HG02884 (cell line): ENCODE results near the gene MBOAT1.
"Not testable (repeated sequence)": the region's sequence is repeated elsewhere in the genome, so short reads cannot be mapped to it uniquely, and the experiment has no call there.

Experiments
- ATAC-seq: cut with Tn5 transposase; IDR thresholded peaks from one replicate; pipeline ENCODE4 v1.9.1; 2021; ENCODE audit warnings: mild to moderate bottlenecking, moderate library complexity; ENCODE audit not compliant: unreplicated experiment

Gene MBOAT1

GRCh38 chr6:20173833-20174792 lies 38.2 kb downstream of the MBOAT1 start:
- peak; percentile 70 for ATAC-seq

DNA sequence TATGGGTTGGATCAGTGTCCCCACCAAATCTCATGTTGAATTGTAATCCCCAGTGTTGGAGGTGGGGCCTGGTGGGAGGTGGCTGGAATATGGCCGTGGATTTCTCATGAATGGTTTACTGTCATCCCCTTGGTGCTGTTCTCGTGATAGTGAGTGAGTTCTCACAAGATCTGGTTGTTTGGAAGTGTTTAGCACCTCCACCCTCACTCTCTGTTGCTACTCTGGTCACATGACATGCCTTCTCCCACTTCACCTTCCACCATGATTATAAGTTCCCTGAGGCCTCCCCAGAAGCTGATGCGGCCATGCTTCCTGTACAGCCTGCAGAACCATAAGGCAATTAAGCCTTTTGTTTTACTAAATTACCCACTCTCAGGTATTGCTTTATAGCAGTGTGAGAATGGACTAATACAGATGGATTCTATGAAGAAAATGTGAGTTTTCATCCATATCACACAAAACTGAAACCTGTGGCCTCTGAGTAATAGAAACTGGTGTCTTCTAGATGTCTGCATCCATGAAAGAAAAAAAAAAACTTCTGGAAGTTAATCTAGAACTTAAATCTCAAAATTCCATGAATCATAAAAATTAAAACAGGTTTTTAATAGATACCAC lies 39.3 kb downstream of the MBOAT1 start:
- no peak for ATAC-seq

- no peak for ATAC-seq
Observed at GRCh38 chr6:20170455-20171148, 41.7 kb downstream of the MBOAT1 start.

DNA sequence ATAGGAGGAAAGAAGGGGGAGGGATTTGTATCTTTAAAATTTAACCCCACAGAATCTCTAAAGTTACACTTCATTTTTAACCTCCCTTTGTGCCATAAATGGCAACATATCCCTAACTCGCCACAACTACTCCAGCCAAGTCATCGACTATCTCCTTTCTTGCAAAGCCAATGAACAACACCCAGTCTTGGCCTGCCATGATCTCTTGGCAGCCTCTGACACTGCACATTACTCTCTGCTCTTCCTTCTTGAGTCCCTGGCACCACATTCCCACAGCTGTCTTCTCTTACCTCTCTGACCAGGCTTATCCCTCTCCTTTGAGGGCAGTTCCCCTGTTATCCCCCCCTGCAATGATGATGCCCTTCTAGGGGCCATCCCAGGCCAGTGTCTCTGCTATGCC lies 42.5 kb downstream of the MBOAT1 start:
- ATAC-seq: no peak

DNA sequence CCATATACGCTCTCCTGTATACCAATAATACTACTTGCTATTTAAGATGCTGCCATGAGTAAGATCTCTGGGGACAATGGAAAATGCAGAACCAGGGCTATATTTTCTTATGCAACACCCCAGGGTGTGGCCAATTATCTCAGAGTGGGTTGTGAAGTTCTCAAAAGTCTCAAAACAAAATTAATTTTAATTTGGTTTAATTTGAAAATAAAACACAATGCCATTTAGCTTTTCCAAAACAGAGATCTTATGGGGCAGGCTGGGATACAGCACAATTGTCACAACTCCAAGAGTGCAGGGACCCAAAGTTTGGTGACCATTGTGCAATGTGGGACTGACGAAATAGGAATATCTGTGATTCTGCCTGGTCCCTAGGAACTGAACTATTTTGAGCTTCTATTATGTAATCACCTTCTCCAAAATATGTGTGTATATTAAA lies 43.1 kb downstream of the MBOAT1 start:
- ATAC-seq: no peak

GRCh38 chr6:20168690-20169089 lies 43.6 kb downstream of the MBOAT1 start:
- ATAC-seq: no peak

DNA sequence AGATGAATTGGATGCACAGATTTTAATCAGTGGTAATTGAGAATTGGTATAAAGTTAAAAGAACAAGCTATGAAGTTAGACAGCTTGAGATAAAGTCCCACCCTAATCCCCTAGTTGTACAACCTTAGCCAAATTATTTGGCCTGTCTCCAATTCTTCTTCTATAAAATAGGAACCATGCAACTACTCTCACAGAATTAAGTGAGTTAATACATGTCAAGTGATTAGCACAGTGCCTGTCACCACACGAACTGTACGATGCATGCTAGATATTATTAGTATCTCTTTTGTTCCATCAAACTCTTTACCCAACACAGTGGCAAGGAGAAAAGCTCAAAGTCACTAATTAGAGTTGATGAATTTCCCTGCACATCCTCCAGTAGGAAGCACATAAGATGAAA lies 44.7 kb downstream of the MBOAT1 start:
- no peak for ATAC-seq

GRCh38 chr6:20166210-20166609 lies 46.1 kb downstream of the MBOAT1 start:
- no peak for ATAC-seq

DNA sequence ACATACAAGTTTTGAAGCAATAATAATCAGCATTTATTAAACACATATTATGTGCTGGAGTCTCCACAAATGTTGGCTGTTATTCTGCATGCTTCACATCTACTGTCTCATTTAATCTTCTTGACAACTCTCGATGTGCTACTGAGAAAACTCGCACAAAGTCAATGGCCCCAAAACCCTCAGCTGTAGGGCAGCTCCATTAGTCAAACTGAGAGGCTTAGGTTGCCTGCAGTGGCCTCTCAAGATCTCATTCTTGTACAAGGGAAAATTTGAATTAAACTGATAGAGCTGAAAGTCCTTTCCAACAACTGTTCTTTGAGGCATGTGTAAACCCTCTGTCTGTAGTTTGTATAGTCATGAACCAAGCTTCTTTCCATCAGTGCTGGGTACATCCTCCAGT lies 49.8 kb downstream of the MBOAT1 start:
- ATAC-seq: no peak

DNA sequence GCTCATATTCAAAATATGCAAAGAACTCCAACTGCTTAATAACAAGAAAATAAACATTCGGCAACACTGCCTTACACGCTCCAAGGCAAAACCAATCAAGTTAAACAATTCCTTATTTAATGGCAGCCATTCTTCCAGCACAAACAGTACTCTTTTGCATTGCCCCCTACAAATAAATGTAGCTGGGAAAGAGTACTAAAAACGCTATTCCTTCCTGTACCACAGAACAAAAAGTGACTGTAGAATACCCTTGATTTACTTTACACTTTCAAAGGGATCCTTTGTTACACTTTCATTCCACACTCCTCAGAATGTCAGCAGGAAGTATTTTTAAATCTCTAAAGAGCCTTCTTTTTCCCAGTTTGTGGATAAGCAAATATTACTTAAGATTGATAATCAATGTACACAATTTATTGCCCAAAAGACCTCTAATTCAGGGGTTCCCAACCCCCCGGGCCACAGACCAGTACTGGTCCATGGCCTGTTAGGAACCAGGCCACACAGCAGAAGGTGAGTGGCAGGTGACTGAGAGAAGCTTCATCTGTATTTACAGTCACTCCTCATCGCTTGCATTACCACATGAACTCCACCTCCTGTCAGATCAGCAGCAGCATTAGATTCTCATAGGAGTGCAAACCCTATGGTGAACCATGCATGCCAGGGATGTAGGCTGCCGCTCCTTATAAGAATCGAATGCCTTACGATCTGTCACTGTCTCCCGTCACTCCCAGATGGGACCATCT lies 51.6 kb downstream of the MBOAT1 start:
- ATAC-seq: no peak

DNA sequence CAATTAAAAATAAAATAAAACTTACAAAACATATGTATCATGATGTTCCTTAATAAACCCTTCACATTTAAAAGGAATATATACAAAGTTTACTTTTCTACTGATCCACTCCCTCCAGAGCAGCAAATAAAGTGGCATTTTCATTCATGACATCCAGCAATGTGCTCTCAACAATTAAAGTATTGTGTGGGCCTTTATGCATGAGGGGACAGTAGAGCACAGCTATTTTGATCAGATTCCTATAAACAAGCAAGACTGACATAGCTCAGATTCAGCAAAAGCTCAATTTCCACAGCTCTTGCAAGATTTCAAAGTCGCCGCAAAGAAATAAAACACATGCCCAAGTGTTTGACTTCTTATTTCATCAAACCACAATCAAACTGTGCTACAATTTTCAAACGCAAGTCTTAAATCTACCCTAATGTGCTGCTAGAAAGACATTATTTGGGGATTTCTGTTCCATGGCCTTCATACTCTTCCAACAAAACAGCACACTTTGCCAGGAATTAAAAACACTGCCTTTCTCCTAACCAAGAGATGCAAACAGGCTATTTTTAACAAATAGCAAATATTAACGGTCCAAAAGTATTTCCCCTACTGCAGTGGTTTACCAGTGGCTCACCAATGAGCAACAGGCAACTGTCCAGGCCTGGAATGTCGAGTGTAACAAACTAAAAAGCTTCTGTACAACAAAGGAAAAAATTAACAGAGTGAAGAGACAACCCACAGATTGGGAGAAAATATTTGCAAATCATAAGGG lies 52.3 kb downstream of the MBOAT1 start:
- ATAC-seq: no peak

GRCh38 chr6:20159098-20159497 lies 53.2 kb downstream of the MBOAT1 start:
- no peak for ATAC-seq

- no peak for ATAC-seq
Observed at GRCh38 chr6:20158676-20159075, 53.6 kb downstream of the MBOAT1 start.

GRCh38 chr6:20156824-20157223 lies 55.4 kb downstream of the MBOAT1 start:
- no peak for ATAC-seq

- no peak for ATAC-seq
Observed at GRCh38 chr6:20154753-20155152, 57.5 kb downstream of the MBOAT1 start.

DNA sequence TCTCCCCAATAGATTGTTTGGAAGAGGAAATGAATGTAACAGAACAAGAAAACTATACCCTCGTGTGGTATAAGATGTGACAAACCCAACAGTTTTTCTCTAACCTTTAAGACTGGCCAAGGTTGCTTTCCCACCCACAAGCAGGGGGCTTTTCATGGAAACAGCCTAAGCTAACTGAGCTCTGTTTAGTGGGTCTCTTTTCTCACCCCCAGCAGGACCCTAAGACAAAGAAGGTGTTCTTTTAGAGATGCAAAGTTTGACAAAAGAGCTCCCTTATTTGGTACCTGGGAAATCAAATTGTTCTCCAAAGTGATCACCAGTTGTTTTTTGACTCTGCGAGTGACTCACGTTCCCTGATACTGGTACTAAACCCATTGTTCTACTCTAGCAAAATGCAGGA lies 59.1 kb downstream of the MBOAT1 start:
- no peak for ATAC-seq

DNA sequence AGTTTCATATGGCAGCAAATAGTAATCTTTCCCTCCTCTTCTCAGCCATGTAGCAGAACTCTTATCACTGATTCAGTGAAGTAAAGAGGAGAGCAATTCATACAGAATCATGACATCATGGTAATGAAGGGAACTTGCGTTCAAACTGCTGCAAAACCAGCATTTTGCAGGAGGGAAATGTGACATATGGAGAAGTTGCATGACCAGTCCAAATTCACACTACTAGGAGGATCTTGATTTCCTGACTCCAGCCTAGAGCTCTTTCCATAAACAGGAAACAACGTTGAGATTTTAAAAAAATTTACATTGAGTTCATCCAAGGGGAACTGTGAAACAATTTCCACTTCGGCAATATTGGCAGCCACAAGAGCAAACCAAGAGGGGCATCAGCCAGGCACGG lies 63.8 kb downstream of the MBOAT1 start:
- no peak for ATAC-seq

GRCh38 chr6:20147469-20147868 lies 64.8 kb downstream of the MBOAT1 start:
- ATAC-seq: no peak

- ATAC-seq: not testable (repeated sequence)
Observed at GRCh38 chr6:20146831-20147230, 65.4 kb downstream of the MBOAT1 start.

- no peak for ATAC-seq
Observed at GRCh38 chr6:20146291-20146690, 66.0 kb downstream of the MBOAT1 start.
